GM15510 (cell line): ENCODE results near the gene IL25.

ENCODE experiments used
- POLR2A ChIP-seq: IDR thresholded peaks from 3 replicates; pipeline ENCODE4 v1.6.1; 2011; ENCODE audit warnings: borderline replicate concordance; ENCODE audit not compliant: insufficient read length; ENCODE audit errors: extremely low read depth

The IL25 gene

GRCh38 chr14:23425169-23425568, 52.6 kb downstream of the IL25 start:
- TF ChIP-seq POLR2A: no peak
